Activated naive CD4-positive, alpha-beta T cell (primary cell): ENCODE data around the gene GPC1.

Experiments
- DNase-seq, 4 experiments: peaks; one replicate each; lab custom pipeline; 2025; lab: John Stamatoyannopoulos, UW

GPC1 gene

DNA sequence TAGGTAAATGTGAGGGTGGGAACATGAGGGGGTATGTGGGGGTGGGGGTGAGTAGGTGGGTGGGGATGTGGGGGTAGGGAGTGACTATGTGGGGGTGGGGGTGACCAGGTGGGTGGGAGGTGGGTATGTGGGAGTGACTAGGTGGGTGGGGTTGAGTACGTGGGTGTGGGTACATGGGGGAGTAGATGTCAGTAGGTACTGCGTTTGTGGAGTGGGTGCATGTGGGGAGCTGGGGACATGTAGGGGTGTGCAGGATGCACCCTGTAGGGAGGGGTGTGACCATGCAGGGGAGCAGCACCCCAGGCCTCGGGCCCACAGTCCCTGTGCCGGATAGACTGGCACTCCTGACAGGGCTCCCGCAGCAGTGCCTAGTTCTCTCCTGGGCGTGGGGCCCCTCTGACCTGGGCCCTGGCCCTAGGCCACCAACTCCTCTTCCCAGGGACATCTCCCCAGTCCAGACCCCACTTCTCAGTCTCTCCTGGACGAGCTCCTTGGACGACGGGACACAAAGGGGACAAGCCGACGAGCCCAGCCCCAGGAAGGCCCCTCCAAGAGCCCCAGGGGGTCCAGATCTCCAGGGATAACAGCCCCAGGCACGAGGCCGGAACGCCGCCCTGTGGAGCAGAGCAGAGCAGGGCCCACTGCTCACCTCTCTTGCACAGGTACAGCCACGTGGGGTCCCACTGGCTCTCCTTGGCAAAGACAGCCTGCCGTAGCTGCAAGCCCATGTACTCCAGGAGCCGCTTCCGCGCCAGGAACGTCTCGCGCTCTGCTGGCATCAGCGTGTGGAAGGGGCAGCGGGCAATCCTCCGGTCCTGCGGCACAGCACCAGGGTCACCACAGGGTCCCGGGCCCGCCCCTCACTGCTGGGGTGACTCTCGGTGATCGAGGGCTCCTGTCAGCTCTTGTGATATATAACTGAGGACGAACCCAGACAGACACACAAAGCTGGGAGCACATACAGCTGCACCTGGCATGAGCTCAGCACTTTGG lies 64.1 kb downstream of the GPC1 start:
- no peak for DNase-seq

DNA sequence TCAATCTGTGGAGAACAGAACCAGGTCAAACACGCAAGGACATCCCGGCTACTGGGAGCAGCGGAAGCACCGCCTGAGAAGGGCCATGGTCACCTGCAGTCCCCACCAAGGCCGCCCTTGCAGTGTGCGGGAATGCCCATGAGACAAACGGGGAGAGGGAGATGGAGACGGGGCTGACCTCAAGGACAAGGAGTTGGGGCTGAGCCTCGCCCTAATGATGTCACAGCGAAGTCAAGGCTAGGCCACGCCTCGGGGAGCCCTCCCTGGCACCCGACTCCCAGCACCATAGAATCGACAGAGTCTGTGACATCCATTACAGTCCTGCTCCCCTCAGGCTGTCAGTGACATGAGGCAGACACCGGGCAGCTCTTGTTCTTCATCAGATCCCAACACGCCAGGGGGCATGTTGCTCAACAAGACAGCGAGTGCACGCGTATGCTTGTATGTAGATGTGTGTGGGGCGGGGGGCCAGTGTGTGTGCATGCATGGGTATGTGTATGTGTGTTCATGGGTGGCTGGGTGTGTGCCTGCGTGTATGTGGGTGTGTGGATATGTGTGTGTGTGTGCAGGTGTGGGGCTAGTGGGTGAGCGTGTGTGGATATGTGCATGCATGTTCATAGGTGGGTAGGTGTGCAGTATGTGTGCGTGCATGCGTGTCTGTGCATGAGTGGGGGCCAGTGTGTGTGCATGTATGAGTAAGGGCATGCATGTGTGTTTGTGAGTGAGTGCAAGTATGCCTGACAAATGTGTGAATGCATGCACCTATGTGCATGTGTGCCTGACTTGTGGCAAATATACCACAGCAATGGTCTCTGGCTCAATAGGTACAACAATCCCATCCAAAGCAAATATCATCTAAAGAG lies 65.3 kb downstream of the GPC1 start:
- no peak for DNase-seq

- no peak for DNase-seq
Measured at GRCh38 chr2:240501531-240501991, 66.1 kb downstream of the GPC1 start.

DNA sequence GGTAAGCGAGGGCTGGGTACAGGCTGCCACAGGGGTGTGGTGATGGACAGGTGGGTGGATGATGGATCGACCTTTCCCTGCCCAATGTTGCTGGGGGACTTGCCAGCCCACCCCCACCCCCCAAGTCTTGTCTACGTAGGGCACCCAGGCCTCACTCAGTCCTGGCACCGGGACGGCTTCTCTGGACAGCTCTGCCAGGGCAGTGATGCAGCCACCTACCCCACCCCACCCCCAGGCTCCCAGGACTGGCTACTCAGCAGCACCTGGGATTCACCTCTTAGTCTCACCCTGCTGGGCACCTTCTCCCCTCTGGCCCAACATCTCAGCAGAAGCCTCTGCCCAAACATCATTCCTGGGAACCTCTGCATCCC lies 66.6 kb downstream of the GPC1 start:
- no peak for DNase-seq

- no peak for DNase-seq
Measured at GRCh38 chr2:240502430-240503121, 67.1 kb downstream of the GPC1 start.

GRCh38 chr2:240503375-240503774 lies 67.9 kb downstream of the GPC1 start:
- no peak for DNase-seq

DNA sequence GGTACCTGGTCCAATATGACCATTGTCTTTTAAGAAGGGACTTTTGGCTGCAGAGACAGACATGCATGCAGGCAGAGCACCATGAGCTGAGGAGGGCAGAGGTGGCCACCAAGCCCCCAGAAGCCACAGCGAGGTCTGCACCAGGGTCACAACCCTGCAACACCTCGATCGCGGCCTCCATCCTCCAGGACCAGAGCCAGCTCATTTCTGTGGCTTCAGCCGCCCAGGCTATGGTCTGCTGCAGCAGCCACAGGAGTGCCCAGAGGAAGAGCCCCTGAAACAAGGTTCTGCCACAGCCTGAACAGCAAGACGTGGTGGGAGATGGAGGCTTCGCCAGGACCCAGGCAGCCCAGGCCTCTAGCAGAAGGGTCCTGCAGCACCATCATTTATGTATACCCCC lies 68.4 kb downstream of the GPC1 start:
- DNase-seq = no peak

- no peak for DNase-seq
Measured at GRCh38 chr2:240505910-240506309, 70.4 kb downstream of the GPC1 start.

GRCh38 chr2:240506406-240507059 lies 71.1 kb downstream of the GPC1 start:
- no peak for DNase-seq

DNA sequence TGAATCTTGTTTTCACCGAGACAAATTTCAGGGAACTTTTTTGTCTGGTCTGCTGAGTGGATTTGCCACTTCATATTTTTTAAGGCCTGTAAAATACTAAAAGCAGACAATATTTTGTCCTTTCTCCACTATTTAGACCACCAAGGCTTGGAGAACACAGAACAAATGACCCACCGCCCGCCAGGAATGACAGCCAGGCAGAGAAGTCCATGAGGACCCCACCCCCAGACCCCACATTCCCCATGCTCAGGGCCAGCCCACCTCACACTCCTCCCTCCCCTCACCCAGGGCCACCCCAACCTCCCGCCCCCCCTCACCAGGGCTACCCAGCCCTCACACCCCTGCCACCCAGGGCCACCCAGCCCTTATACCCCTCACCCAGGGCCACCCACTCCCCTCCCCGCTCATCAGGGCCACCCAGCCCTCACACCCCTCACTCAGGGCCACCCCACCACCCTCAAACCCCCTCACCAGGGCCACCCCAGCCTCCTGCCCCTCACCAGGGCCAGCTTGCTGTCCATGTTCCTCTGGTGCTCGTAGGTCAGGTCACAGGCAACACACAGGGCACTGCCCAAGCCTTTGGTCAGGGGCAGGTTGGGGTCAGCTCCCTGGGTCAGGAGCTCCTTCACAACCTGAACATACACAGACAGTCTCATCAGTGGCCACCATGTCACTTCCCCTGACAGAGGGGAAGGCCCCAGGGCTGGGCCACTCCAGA lies 71.8 kb downstream of the GPC1 start:
- DNase-seq = no peak

DNA sequence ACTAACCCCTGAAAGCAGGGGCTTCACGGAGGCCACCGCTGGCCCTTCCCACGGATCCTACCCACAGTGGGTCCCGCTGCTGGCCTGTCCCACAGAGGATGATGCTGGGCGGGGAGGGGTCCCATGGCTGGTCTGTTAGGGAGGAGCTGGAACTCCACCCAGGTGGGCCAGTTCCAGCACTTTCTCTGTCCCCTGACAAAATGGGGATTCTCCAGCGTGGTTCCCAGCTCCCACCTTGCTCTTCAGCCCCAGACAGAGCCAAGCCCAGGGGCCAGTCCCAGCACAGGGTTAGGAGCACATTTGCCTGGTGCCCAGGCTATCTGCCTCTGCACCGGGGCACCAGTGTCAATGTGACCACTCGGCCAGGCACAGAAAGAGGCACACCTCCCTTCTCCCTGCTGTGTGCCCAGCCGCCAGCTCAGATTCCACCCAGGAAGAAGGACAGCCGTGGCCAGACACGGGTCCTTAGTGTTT lies 72.4 kb downstream of the GPC1 start:
- DNase-seq = no peak

- no peak for DNase-seq
Measured at GRCh38 chr2:240508832-240509545, 73.5 kb downstream of the GPC1 start.

GRCh38 chr2:240509667-240510512 lies 74.4 kb downstream of the GPC1 start:
- DNase-seq = no peak

GRCh38 chr2:240510513-240511210 lies 75.2 kb downstream of the GPC1 start:
- DNase-seq = no peak

DNA sequence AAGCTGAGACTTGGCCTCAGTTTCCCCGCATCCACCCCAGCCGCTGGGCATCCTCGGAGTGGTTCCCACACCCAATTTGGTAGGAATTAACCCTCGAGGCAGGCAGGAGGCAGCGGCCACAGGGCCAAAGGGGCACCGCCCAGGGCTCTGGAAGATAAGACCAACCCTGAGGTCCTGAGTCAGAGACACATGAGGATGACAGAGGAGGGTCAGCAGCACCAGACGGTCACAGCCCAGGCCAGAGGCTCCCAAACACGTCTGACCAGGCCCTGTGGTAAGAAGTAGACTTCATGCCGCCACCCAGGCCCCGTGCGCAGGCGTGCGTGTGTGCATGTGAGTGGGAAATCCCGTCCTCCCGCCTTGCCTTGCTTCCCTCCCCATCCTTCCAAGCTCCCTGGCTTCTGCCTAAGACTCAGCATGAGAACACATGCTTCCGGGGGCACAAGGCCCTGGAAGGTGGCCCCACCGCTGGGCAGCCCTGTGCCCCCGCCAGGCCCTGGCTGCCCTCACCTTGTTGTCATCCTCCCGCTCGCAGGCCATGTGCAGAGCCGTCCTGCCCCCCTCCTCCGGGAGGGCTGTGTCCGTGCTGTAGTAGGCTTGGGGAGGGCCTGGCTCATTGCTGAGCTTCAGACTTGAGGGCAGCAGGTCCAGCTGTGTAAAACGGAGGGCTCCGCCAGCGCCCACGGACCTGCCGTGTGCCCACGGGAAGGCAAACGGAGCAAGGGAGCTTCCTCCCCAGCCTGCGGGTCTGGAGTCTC lies 76.1 kb downstream of the GPC1 start:
- DNase-seq = no peak

DNA sequence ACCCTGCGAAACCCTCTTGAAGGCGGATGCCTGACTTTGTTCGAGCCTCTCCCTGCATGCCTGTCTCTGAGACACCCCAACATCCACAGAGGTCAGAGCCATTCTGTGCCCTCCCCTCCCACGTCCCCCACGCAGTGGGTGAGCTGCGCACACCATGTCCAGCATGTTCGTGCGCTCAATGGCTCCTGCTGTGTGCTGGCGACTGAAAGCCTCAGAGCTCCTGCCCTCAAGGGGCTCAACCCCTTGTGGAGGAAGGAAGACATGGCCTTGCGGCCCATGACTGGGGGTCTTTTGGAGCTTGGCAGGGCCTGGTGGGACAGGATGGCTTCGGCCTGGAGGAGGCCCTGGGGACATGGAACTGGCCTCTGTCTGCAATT lies 76.6 kb downstream of the GPC1 start:
- no peak for DNase-seq

- no peak for DNase-seq
Measured at GRCh38 chr2:240512666-240513535, 77.4 kb downstream of the GPC1 start.
